Naive thymus-derived CD4-positive, alpha-beta T cell (primary cell): ENCODE data around the gene CERS5. TPM values are rescaled to one million over a fixed set of nuclear protein-coding genes. Genes with fewer than 3 reads are reported as not detected.

Experiments used
- ATAC-seq: fragments of 150-1000 bp; cut with Tn5 transposase; 2 replicates; pipeline ENCODE4 v1.10.0; 2021; ENCODE audit warnings: mild to moderate bottlenecking, moderate library complexity
- CTCF ChIA-PET: fragments of 350-600 bp; sonication (Branson Sonifier 250); formaldehyde crosslinking; loops from one replicate; lab custom pipeline; 2021; ENCODE audit warnings: antibody characterized with exemption; lab: Charles Lee
- POLR2A ChIA-PET: fragments of 350-600 bp; sonication (Branson Sonifier 250); formaldehyde crosslinking; loops from one replicate; lab custom pipeline; 2021; ENCODE audit warnings: antibody characterized with exemption, inconsistent platforms; lab: Charles Lee
- DNase-seq, 9 donors: peaks; one replicate each; pipeline versions ENCODE4 v3.0.0 to v3.0.0-alpha.2; 2020 to 2022; ENCODE audit warnings: mixed read lengths in 1 of 9
- H3K27ac ChIP-seq: one replicate; pipeline ENCODE4 v1.7.0; 2013; ENCODE audit warnings: mild to moderate bottlenecking, low read depth, low read length, moderate library complexity
- H3K27me3 ChIP-seq, 2 donors: one replicate each; pipeline ENCODE4 v1.7.0; 2013; ENCODE audit warnings: low read length in 2 of 2, mild to moderate bottlenecking in 2 of 2, moderate library complexity in 2 of 2; ENCODE audit not compliant: control insufficient read depth in 2 of 2, insufficient read depth in 2 of 2
- H3K36me3 ChIP-seq, 3 experiments: 1 replicate in 2 of 3; 2 replicates in 1 of 3; pipeline ENCODE4 v1.7.0; 2013; ENCODE audit warnings: low read length in 3 of 3, mild to moderate bottlenecking in 3 of 3, moderate library complexity in 1 of 3; ENCODE audit not compliant: insufficient read depth in 3 of 3, control insufficient read depth in 2 of 3
- H3K4me1 ChIP-seq, 2 donors: one replicate each; pipeline ENCODE4 v1.7.0; 2013; ENCODE audit warnings: low read length in 2 of 2, mild to moderate bottlenecking in 2 of 2, moderate library complexity in 1 of 2; ENCODE audit not compliant: control insufficient read depth in 2 of 2, insufficient read depth in 2 of 2
- H3K4me3 ChIP-seq: 2 replicates; pipeline ENCODE4 v1.7.0; 2013; ENCODE audit warnings: mild to moderate bottlenecking, low read length
- H3K9me3 ChIP-seq, 3 experiments: 1 replicate in 2 of 3; 2 replicates in 1 of 3; pipeline ENCODE4 v1.7.0; 2013; ENCODE audit warnings: low read length in 3 of 3; ENCODE audit not compliant: control insufficient read depth in 2 of 3
- H3K27ac Mint-ChIP-seq, 9 donors: one replicate each; pipeline ENCODE4 v1.8.0; 2020 to 2022; ENCODE audit warnings: mixed read lengths in 9 of 9, mild to moderate bottlenecking in 8 of 9, moderate library complexity in 5 of 9, inconsistent platforms in 2 of 9
- H3K27me3 Mint-ChIP-seq, 5 donors: one replicate each; pipeline ENCODE4 v1.8.0; 2021 to 2022; ENCODE audit warnings: mixed read lengths in 5 of 5, mild to moderate bottlenecking in 1 of 5
- H3K36me3 Mint-ChIP-seq, 5 donors: one replicate each; pipeline ENCODE4 v1.8.0; 2020 to 2022; ENCODE audit warnings: mixed read lengths in 5 of 5, mild to moderate bottlenecking in 3 of 5, inconsistent platforms in 1 of 5
- H3K4me1 Mint-ChIP-seq, 7 donors: one replicate each; pipeline ENCODE4 v1.8.0; 2020 to 2022; ENCODE audit warnings: mixed read lengths in 7 of 7, mild to moderate bottlenecking in 3 of 7, inconsistent platforms in 1 of 7
- H3K4me3 Mint-ChIP-seq, 10 donors: one replicate each; pipeline ENCODE4 v1.8.0; 2020 to 2022; ENCODE audit warnings: mild to moderate bottlenecking in 10 of 10, mixed read lengths in 10 of 10, moderate library complexity in 6 of 10, inconsistent platforms in 2 of 10
- H3K9me3 Mint-ChIP-seq, 11 donors: one replicate each; pipeline ENCODE4 v1.8.0; 2020 to 2022; ENCODE audit warnings: mixed read lengths in 11 of 11, mild to moderate bottlenecking in 4 of 11, inconsistent platforms in 1 of 11, moderate library complexity in 1 of 11
- intact Hi-C, 2 donors: fragments of 100-400 bp; cut with micrococcal nuclease; formaldehyde crosslinking; loops; one replicate each; pipeline ENCODE4 v1.15.1; 2023
- polyA plus RNA-seq, 2 donors: library from polyadenylated mRNA; unstranded; fragments of 300-500 nt; fragmentation: Illumina TruSeq; gene quantifications; one replicate each; pipeline ENCODE4 v1.2.3, GENCODE V29; 2021
- total RNA-seq, 6 experiments: library from RNA in 5 of 6; stranded (reverse) in 5 of 6; gene quantifications; 1 replicate in 5 of 6; 2 replicates in 1 of 6; pipeline ENCODE4 v1.2.3 and lab custom pipeline; 2021 to 2026

Gene CERS5
- total and polyA plus RNA-seq, 7 experiments from 2014 or later, result 33.7 to 52.2 (median 45.1) TPM

DNA sequence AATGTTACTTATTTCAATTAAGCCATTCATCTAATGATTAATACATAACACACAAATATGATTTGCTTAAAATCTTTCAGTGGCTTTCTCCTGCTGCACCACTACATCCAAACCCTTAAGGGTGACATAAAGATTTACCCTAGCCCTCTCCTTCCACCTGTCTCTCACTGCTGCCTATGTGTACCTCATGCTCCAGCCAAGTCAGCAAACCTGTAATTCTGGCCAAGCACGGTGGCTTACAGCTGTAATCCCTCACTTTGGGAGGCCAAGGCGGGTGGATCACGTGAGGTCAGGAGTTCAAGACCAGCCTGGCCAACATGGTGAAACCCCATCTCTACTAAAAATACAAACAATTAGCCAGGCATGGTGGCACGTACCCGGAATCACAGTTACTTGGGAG lies 31.7 kb upstream of the CERS5 start:
- Mint-ChIP-seq H3K27ac (no peak overlapping the region), H3K27me3 (no peaks in the 10 kb centered on the region), H3K9me3 (no peaks in the 10 kb centered on the region), H3K36me3 (peaks cover 0 to 39% (median 28%) of the 10 kb centered on the region in 5 donors), H3K4me1 (peaks cover 0 to 3% (median 0%) of the 10 kb centered on the region in 7 donors), H3K4me3 (no peak overlapping the region)
- no peaks in the 10 kb centered on the region for H3K4me1 ChIP-seq
- H3K9me3 ChIP-seq, result no peaks in the 10 kb centered on the region
- DNase-seq (no peak), ATAC-seq (no peak)
- CTCF ChIA-PET, result no interaction called here
- peaks cover 7 to 54% (median 8%) of the 10 kb centered on the region in 3 experiments for H3K36me3 ChIP-seq
- no peak overlapping the region for H3K27ac ChIP-seq
- no peaks in the 10 kb centered on the region for H3K27me3 ChIP-seq
- intact Hi-C loops, result no loop called here
- POLR2A ChIA-PET, result interaction anchor here (0.6 kb wide), 1 partner anchor 24 kb away, joined by 3 read pairs; no protein-coding TSS in a partner anchor
- no peak overlapping the region for H3K4me3 ChIP-seq

DNA sequence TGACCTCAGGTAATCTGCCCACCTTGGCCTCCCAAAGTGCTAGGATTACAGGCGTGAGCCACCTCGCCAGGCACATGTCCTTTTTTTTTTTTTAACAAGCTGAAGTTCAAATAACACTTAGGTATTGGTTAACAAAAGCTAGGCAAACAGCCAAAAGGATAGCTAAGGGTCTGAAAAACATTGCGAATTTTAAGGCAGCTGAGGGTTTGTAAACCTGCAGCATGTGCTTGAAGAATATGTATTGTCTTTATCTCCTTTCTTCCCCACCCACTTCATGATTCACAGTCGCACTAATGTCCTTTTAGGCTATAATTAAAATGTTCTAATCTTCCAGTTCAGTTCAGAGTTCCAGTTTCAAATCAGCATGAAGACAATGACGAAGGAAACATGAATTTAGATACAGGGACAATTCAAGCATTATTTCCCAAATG lies 30.1 kb upstream of the CERS5 start:
- Mint-ChIP-seq H3K4me1 (peaks cover 0 to 3% (median 0%) of the 10 kb centered on the region in 7 donors), H3K4me3 (no peak overlapping the region), H3K27ac (peak overlapping the region in 1 of 9 donors; percentile 36), H3K36me3 (peaks cover 0 to 37% (median 27%) of the 10 kb centered on the region in 5 donors), H3K27me3 (no peaks in the 10 kb centered on the region), H3K9me3 (no peaks in the 10 kb centered on the region)
- Histone ChIP-seq H3K27me3 (no peaks in the 10 kb centered on the region), H3K4me3 (no peak overlapping the region), H3K9me3 (no peaks in the 10 kb centered on the region), H3K36me3 (peaks cover 4 to 56% (median 5%) of the 10 kb centered on the region in 3 experiments), H3K27ac (no peak overlapping the region), H3K4me1 (no peaks in the 10 kb centered on the region)
- ChIA-PET CTCF (no interaction called here), POLR2A (interaction anchor here (0.6 kb wide), 1 partner anchor 30 kb away, joined by 3 read pairs; no protein-coding TSS in a partner anchor)
- no peak for ATAC-seq
- DNase-seq, result no peak
- intact Hi-C loops, result no loop called here

DNA sequence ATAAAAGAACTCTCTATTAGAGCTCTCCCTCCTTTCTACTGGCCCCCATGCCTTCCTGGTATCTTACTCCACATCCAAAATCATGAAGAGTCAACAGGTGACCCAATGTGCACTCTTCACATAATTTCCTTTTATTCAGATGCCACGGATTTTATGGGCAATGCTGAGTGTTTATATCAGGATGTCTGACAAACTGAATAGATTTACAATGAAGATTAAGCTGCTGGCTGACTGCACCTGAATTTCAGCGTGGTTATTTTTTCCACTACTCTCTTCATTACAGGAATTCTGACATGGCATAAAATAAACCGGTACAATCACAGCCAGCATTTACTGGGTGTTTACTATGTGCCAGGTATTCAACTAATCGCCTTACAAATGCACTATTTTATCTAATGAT lies 29.4 kb upstream of the CERS5 start:
- Histone ChIP-seq H3K4me1 (no peaks in the 10 kb centered on the region), H3K27me3 (no peaks in the 10 kb centered on the region), H3K27ac (no peak overlapping the region), H3K36me3 (peaks cover 3 to 54% (median 4%) of the 10 kb centered on the region in 3 experiments), H3K9me3 (no peaks in the 10 kb centered on the region), H3K4me3 (no peak overlapping the region)
- POLR2A ChIA-PET, result interaction anchor here (0.6 kb wide), 1 partner anchor 24 kb away, joined by 4 read pairs; no protein-coding TSS in a partner anchor
- Mint-ChIP-seq H3K27me3 (no peaks in the 10 kb centered on the region), H3K9me3 (no peaks in the 10 kb centered on the region), H3K4me1 (peaks cover 0 to 3% (median 0%) of the 10 kb centered on the region in 7 donors), H3K27ac (peak overlapping the region in 1 of 9 donors; percentile 73), H3K4me3 (no peak overlapping the region), H3K36me3 (peaks cover 0 to 39% (median 28%) of the 10 kb centered on the region in 5 donors)
- ATAC-seq (no peak), DNase-seq (no peak)
- CTCF ChIA-PET, result no interaction called here
- intact Hi-C loops, result no loop called here

DNA sequence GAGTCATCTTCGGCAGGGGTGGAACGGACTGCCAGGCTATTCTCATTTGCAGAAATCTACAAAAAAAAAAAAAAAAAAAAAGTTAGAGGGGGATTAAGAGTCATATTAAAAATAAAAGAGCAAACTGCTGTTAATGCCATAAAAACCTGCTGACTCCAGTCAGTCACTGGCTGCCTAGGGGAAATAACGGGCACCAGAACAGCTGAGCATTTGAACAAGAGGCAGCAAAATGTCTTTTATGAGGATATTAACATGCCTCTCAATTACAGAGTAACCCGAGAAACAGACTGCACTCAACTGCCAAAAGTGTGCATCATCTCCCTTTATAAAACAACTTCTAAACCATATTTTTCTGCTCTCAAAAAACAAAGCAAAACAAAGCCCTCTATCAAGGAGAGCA lies 28.7 kb upstream of the CERS5 start:
- peaks cover 0 to 35% (median 22%) of the 10 kb centered on the region in 5 donors for H3K36me3 Mint-ChIP-seq
- H3K27ac Mint-ChIP-seq, result peak overlapping the region in 1 of 9 donors; percentile 73
- peaks cover 0 to 8% (median 0%) of the 10 kb centered on the region in 7 donors for H3K4me1 Mint-ChIP-seq
- DNase-seq, result no peak
- POLR2A ChIA-PET, result no interaction called here
- no peak for ATAC-seq
- no peaks in the 10 kb centered on the region for H3K9me3 Mint-ChIP-seq
- CTCF ChIA-PET, result interaction anchor here (0.7 kb wide), 1 partner anchor 89 kb away, joined by 5 read pairs; no protein-coding TSS in a partner anchor
- H3K27me3 ChIP-seq, result no peaks in the 10 kb centered on the region
- H3K9me3 ChIP-seq, result no peaks in the 10 kb centered on the region
- no peaks in the 10 kb centered on the region for H3K4me1 ChIP-seq
- H3K27ac ChIP-seq, result no peak overlapping the region
- no peak overlapping the region for H3K4me3 ChIP-seq
- H3K4me3 Mint-ChIP-seq, result no peak overlapping the region
- no peaks in the 10 kb centered on the region for H3K27me3 Mint-ChIP-seq
- intact Hi-C loops, result no loop called here
- H3K36me3 ChIP-seq, result peaks cover under 1 to 51% (median 3%) of the 10 kb centered on the region in 3 experiments

DNA sequence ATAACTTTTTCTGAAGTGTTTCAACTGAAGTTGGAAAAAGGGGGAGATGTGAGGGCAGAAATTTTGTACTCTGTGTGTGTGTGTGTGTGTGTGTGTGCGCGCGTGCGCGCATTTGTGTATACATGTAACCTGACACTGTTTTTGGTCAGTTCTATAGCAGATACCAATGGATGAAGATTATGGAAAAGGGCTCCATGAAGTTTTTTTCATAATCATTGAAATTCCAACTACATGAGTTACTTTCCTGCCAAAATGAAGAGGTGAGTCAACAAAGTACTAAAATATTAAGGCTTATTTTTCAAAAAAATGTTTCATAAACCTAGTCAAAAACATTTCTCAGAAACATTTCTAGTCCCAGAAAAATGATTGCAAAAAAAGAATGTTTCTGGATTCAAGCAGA lies 25.7 kb upstream of the CERS5 start:
- intact Hi-C loops, result no loop called here
- no peak for ATAC-seq
- peaks cover 0 to 25% (median 14%) of the 10 kb centered on the region in 5 donors for H3K36me3 Mint-ChIP-seq
- no peaks in the 10 kb centered on the region for H3K9me3 Mint-ChIP-seq
- no peak overlapping the region for H3K27ac Mint-ChIP-seq
- Histone ChIP-seq H3K4me1 (peaks cover 0 to 4% of the 10 kb centered on the region in 2 donors), H3K27me3 (no peaks in the 10 kb centered on the region), H3K27ac (no peak overlapping the region), H3K36me3 (peaks cover 0 to 25% (median 0%) of the 10 kb centered on the region in 3 experiments), H3K9me3 (no peaks in the 10 kb centered on the region), H3K4me3 (no peak overlapping the region)
- no peak overlapping the region for H3K4me3 Mint-ChIP-seq
- ChIA-PET CTCF (no interaction called here), POLR2A (no interaction called here)
- DNase-seq, result no peak
- peaks cover 7 to 26% (median 12%) of the 10 kb centered on the region in 7 donors for H3K4me1 Mint-ChIP-seq
- H3K27me3 Mint-ChIP-seq, result no peaks in the 10 kb centered on the region

DNA sequence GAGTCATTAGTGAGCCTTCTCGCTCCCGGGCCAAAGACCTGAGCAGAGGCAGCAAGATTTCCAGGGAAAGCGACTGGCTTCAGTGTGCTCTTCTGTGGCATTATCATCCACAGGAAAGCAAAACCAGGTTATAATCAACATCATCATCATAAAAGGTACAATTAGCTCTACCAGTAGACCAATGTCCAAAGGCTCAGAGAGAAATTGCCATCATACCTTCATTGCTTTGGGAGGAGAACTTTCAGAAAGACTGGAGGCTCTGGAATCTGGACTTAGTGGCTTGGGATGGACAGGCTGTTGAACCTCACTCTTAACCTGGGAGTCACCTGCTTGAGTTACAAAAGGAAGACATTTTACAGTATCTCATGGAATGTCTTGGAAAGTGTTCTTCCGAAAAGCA lies 25.1 kb upstream of the CERS5 start:
- DNase-seq (no peak), ATAC-seq (no peak)
- H3K27ac ChIP-seq, result no peak overlapping the region
- Mint-ChIP-seq H3K4me3 (no peak overlapping the region), H3K9me3 (no peaks in the 10 kb centered on the region), H3K27ac (no peak overlapping the region), H3K4me1 (peaks cover 7 to 32% (median 12%) of the 10 kb centered on the region in 7 donors), H3K27me3 (no peaks in the 10 kb centered on the region), H3K36me3 (peaks cover 0 to 29% (median 14%) of the 10 kb centered on the region in 5 donors)
- no peaks in the 10 kb centered on the region for H3K9me3 ChIP-seq
- POLR2A ChIA-PET, result no interaction called here
- H3K36me3 ChIP-seq, result peaks cover 0 to 25% (median 6%) of the 10 kb centered on the region in 3 experiments
- intact Hi-C loops, result no loop called here
- H3K4me1 ChIP-seq, result peaks cover 0 to 4% of the 10 kb centered on the region in 2 donors
- no peak overlapping the region for H3K4me3 ChIP-seq
- H3K27me3 ChIP-seq, result no peaks in the 10 kb centered on the region
- CTCF ChIA-PET, result no interaction called here

DNA sequence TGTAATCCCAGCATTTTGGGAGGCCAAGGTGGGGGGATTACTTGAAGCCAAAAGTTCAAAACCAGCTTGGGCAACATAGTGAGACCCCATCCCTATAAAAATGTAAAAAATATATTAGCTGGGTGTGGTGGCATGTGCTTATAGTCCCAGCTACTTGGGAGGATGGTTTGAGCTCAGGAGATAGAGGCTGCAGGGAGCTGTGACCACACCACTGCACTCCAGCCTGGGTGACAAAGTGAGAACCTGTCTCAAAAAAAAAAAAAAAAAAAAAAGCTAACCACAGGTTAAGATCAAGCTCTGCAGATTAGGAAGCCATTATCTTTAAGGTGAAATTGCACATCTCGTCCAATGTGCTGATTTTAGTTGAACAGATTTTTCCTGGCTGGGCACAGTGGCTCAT lies 23.7 kb upstream of the CERS5 start:
- CTCF ChIA-PET, result interaction anchor here (0.7 kb wide), 1 partner anchor 77 kb away, joined by 5 read pairs; no protein-coding TSS in a partner anchor
- peaks cover 0 to 24% (median 10%) of the 10 kb centered on the region in 5 donors for H3K36me3 Mint-ChIP-seq
- Histone ChIP-seq H3K27me3 (no peaks in the 10 kb centered on the region), H3K4me3 (no peak overlapping the region), H3K27ac (no peak overlapping the region), H3K4me1 (peaks cover 0 to 4% of the 10 kb centered on the region in 2 donors), H3K36me3 (peaks cover 0 to 23% (median 6%) of the 10 kb centered on the region in 3 experiments), H3K9me3 (no peaks in the 10 kb centered on the region)
- H3K27ac Mint-ChIP-seq, result peak overlapping the region in 1 of 9 donors; percentile 46
- POLR2A ChIA-PET, result interaction anchor here (1.0 kb wide), 1 partner anchor 20 kb away, joined by 3 read pairs; no protein-coding TSS in a partner anchor
- ATAC-seq (no peak), DNase-seq (no peak)
- H3K4me3 Mint-ChIP-seq, result no peak overlapping the region
- no peaks in the 10 kb centered on the region for H3K9me3 Mint-ChIP-seq
- intact Hi-C loops, result no loop called here
- H3K4me1 Mint-ChIP-seq, result peaks cover 8 to 45% (median 14%) of the 10 kb centered on the region in 7 donors
- no peaks in the 10 kb centered on the region for H3K27me3 Mint-ChIP-seq
